ENCODE data around the gene RHEX.

Gene RHEX

GRCh38 chr1:206021008-206021625 lies 31.9 kb upstream of the RHEX start:
- TF ChIP-seq ZNF274 (IDR thresholded peaks at IDR 0.05; ENCODE audit: low read depth, low read length): no peak
- H3K4me3 ChIP-seq (ENCODE audit: low read length): no peak overlapping the region

- TF ChIP-seq ZNF274 (IDR thresholded peaks at IDR 0.05; ENCODE audit: low read depth, low read length): no peak
- no peak overlapping the region for H3K4me3 ChIP-seq (ENCODE audit: low read length)
Observed at GRCh38 chr1:206021626-206022365, 31.2 kb upstream of the RHEX start.

GRCh38 chr1:206022766-206023165 lies 30.2 kb upstream of the RHEX start:
- TF ChIP-seq ZNF274 (IDR thresholded peaks at IDR 0.05; ENCODE audit: low read depth, low read length): no peak
- no peak overlapping the region for H3K4me3 ChIP-seq (ENCODE audit: low read length)

- no peak within 1 kb of the TSS for H3K4me3 ChIP-seq (ENCODE audit: low read length)
Observed at GRCh38 chr1:206023695-206024094, 29.3 kb upstream of the RHEX start, which contains the start of gene CTSE. Gene CTSE (minus strand): TSS chr1:206023895. CDS start chr1:206023791, 104 bp downstream.

GRCh38 chr1:206025283-206025820 lies 27.6 kb upstream of the RHEX start:
- no peak for TF ChIP-seq ZNF274 (IDR thresholded peaks at IDR 0.05; ENCODE audit: low read depth, low read length)
- H3K4me3 ChIP-seq (ENCODE audit: low read length): no peak overlapping the region

More at GRCh38 chr1:206023695-206024094, 29.3 kb upstream of the RHEX start, which contains the start of gene CTSE:
- no peak for TF ChIP-seq ZNF274 (IDR thresholded peaks at IDR 0.05; ENCODE audit: low read depth, low read length)

- H3K4me3 ChIP-seq (ENCODE audit: low read length): no peak overlapping the region
- TF ChIP-seq ZNF274 (IDR thresholded peaks at IDR 0.05; ENCODE audit: low read depth, low read length): no peak
Observed at GRCh38 chr1:206029484-206029883, 23.5 kb upstream of the RHEX start.

- H3K4me3 ChIP-seq (ENCODE audit: low read length): no peak overlapping the region
- no peak for TF ChIP-seq ZNF274 (IDR thresholded peaks at IDR 0.05; ENCODE audit: low read depth, low read length)
Observed at GRCh38 chr1:206030191-206030590, 22.8 kb upstream of the RHEX start.

- no peak overlapping the region for H3K4me3 ChIP-seq (ENCODE audit: low read length)
- TF ChIP-seq ZNF274 (IDR thresholded peaks at IDR 0.05; ENCODE audit: low read depth, low read length): no peak
Observed at GRCh38 chr1:206030714-206031113, 22.3 kb upstream of the RHEX start.

GRCh38 chr1:206032380-206033140 lies 20.4 kb upstream of the RHEX start:
- TF ChIP-seq ZNF274 (IDR thresholded peaks at IDR 0.05; ENCODE audit: low read depth, low read length): no peak

GRCh38 chr1:206035027-206035426 lies 17.9 kb upstream of the RHEX start:
- TF ChIP-seq ZNF274 (IDR thresholded peaks at IDR 0.05; ENCODE audit: low read depth, low read length): no peak
- no peak overlapping the region; the same call in 1 of the 2 replicates for H3K4me3 ChIP-seq (ENCODE audit: low read length)

More at GRCh38 chr1:206032380-206033140, 20.4 kb upstream of the RHEX start:
- H3K4me3 ChIP-seq (ENCODE audit: low read length): no peak overlapping the region

GRCh38 chr1:206036663-206037455 lies 16.1 kb upstream of the RHEX start:
- no peak overlapping the region for H3K4me3 ChIP-seq (ENCODE audit: low read length)
- TF ChIP-seq ZNF274 (IDR thresholded peaks at IDR 0.05; ENCODE audit: low read depth, low read length): no peak

GRCh38 chr1:206037581-206037980 lies 15.4 kb upstream of the RHEX start:
- TF ChIP-seq ZNF274 (IDR thresholded peaks at IDR 0.05; ENCODE audit: low read depth, low read length): no peak
- no peak overlapping the region for H3K4me3 ChIP-seq (ENCODE audit: low read length)
